GM12865 (cell line): ENCODE results near the gene FBN1.
A peak's percentile ranks its signal among the peaks of the same experiment; 100 is the strongest.

Experiments
- DNase-seq: peaks from one replicate; pipeline ENCODE4 v3.0.0; 2010; ENCODE audit warnings: low read depth
- H3K4me3 ChIP-seq: 2 replicates; pipeline ENCODE4 v1.5.1; 2011; ENCODE audit warnings: mild to moderate bottlenecking, low read depth, low read length, control low read depth
- CTCF ChIP-seq: IDR thresholded peaks from 2 replicates; pipeline ENCODE4 v1.5.1; 2011; ENCODE audit warnings: low read length, control low read depth, low read depth, inconsistent platforms; ENCODE audit not compliant: insufficient read depth; ENCODE audit errors: missing control alignments

Gene FBN1

GRCh38 chr15:48402427-48403177 lies 242.9 kb downstream of the FBN1 start:
- DNase-seq = peak; percentile 83
- H3K4me3 ChIP-seq = no peak overlapping the region
- no peak for TF ChIP-seq CTCF

GRCh38 chr15:48400086-48400485 lies 245.4 kb downstream of the FBN1 start:
- no peak for TF ChIP-seq CTCF
- no peak overlapping the region for H3K4me3 ChIP-seq
- DNase-seq = no peak

GRCh38 chr15:48397841-48398240 lies 247.7 kb downstream of the FBN1 start:
- no peak for DNase-seq
- no peak for TF ChIP-seq CTCF
- no peak overlapping the region for H3K4me3 ChIP-seq

- no peak for TF ChIP-seq CTCF
- no peak overlapping the region for H3K4me3 ChIP-seq
- no peak for DNase-seq
Measured at GRCh38 chr15:48396020-48396419, 249.5 kb downstream of the FBN1 start.

- no peak for TF ChIP-seq CTCF
- no peak overlapping the region for H3K4me3 ChIP-seq
- no peak for DNase-seq
Measured at GRCh38 chr15:48395521-48396011, 249.9 kb downstream of the FBN1 start.

- DNase-seq = no peak
- no peak overlapping the region for H3K4me3 ChIP-seq
- no peak for TF ChIP-seq CTCF
Measured at GRCh38 chr15:48394970-48395369, 250.5 kb downstream of the FBN1 start.
